Activated CD4-positive, alpha-beta T cell treated with anti-CD3 and anti-CD28 coated beads for 4 hours (primary cell): ENCODE measurements around the gene LAMB4.

Experiments used
- DNase-seq, 2 donors: peaks; one replicate each; pipeline ENCODE4 v3.0.0-alpha.2; 2020

Gene LAMB4

GRCh38 chr7:108130261-108130660 is at the start of gene LAMB4:
Gene LAMB4 (minus strand): TSS chr7:108130361. CDS start chr7:108123164, 7,197 bp downstream.
- no peak for DNase-seq

- DNase-seq = no peak
Observed at GRCh38 chr7:108178398-108178797, 48.2 kb upstream of the LAMB4 start.

GRCh38 chr7:108171164-108171563 is 41.0 kb upstream of the LAMB4 start:
- no peak for DNase-seq

- no peak for DNase-seq
Observed at GRCh38 chr7:108170251-108170650, 40.1 kb upstream of the LAMB4 start.

GRCh38 chr7:108167460-108167859 is 37.3 kb upstream of the LAMB4 start:
- DNase-seq = no peak

- DNase-seq = no peak
Observed at GRCh38 chr7:108166687-108167086, 36.5 kb upstream of the LAMB4 start.

- no peak for DNase-seq
Observed at GRCh38 chr7:108165723-108166122, 35.6 kb upstream of the LAMB4 start.

GRCh38 chr7:108164946-108165345 is 34.8 kb upstream of the LAMB4 start:
- DNase-seq = no peak

- no peak for DNase-seq
Observed at GRCh38 chr7:108164342-108164741, 34.2 kb upstream of the LAMB4 start.

GRCh38 chr7:108158776-108159175 is 28.6 kb upstream of the LAMB4 start:
- DNase-seq = no peak

GRCh38 chr7:108157606-108158335 is 27.6 kb upstream of the LAMB4 start:
- no peak for DNase-seq

GRCh38 chr7:108156897-108157605 is 26.9 kb upstream of the LAMB4 start:
- DNase-seq = no peak

GRCh38 chr7:108152198-108152597 is 22.0 kb upstream of the LAMB4 start:
- no peak for DNase-seq

- DNase-seq = no peak
Observed at GRCh38 chr7:108149908-108150307, 19.7 kb upstream of the LAMB4 start.

- no peak for DNase-seq
Observed at GRCh38 chr7:108149119-108149518, 19.0 kb upstream of the LAMB4 start.

- no peak for DNase-seq
Observed at GRCh38 chr7:108147031-108147563, 16.9 kb upstream of the LAMB4 start.

GRCh38 chr7:108146070-108146842 is 16.1 kb upstream of the LAMB4 start:
- peak in 1 of 2 donors; percentile 24 for DNase-seq

GRCh38 chr7:108145401-108145800 is 15.2 kb upstream of the LAMB4 start:
- no peak for DNase-seq

GRCh38 chr7:108144931-108145330 is 14.8 kb upstream of the LAMB4 start:
- DNase-seq = no peak

- DNase-seq = no peak
Observed at GRCh38 chr7:108143658-108144420, 13.7 kb upstream of the LAMB4 start.

- no peak for DNase-seq
Observed at GRCh38 chr7:108142675-108143259, 12.6 kb upstream of the LAMB4 start.

- DNase-seq = no peak
Observed at GRCh38 chr7:108142180-108142579, 12.0 kb upstream of the LAMB4 start.
